GM12875 (cell line): Measurements from ENCODE around the gene HOXD11.

Experiments
- H3K4me3 ChIP-seq: one replicate; pipeline ENCODE4 v1.5.1; 2011; ENCODE audit warnings: low read depth, low read length, control low read depth
- CTCF ChIP-seq: IDR thresholded peaks from 2 replicates; pipeline ENCODE4 v1.5.1; 2011; ENCODE audit warnings: low read depth, mild to moderate bottlenecking, control low read depth, inconsistent platforms, low read length, moderate library complexity, borderline replicate concordance; ENCODE audit not compliant: insufficient read depth

Gene HOXD11

GRCh38 chr2:176092270-176093144, 14.6 kb upstream of the HOXD11 start, which contains the start of gene HOXD13:
TSS of gene HOXD13 (plus strand) at chr2:176092721. CDS start at chr2:176092891, 170 bp downstream.
- no peak within 1 kb of the TSS for H3K4me3 ChIP-seq
- TF ChIP-seq CTCF = no peak

GRCh38 chr2:176093145-176093897, 13.8 kb upstream of the HOXD11 start:
- TF ChIP-seq CTCF = no peak
- H3K4me3 ChIP-seq = no peak overlapping the region

- H3K4me3 ChIP-seq = no peak overlapping the region
- TF ChIP-seq CTCF = no peak
These were observed 13.2 kb upstream of the HOXD11 start for GRCh38 chr2:176093898-176094249.

GRCh38 chr2:176094349-176094748, 12.7 kb upstream of the HOXD11 start:
- H3K4me3 ChIP-seq = no peak overlapping the region
- no peak for TF ChIP-seq CTCF

- TF ChIP-seq CTCF = no peak
- H3K4me3 ChIP-seq = no peak overlapping the region
These were observed 11.7 kb upstream of the HOXD11 start for GRCh38 chr2:176095421-176095820.

GRCh38 chr2:176096243-176096985, 10.7 kb upstream of the HOXD11 start:
- H3K4me3 ChIP-seq = no peak overlapping the region
- TF ChIP-seq CTCF = no peak
